Fibroblast of pulmonary artery (primary cell): ENCODE results near the gene PMEPA1.

Source experiments
- DNase-seq: peaks from one replicate; pipeline ENCODE4 v3.0.0-alpha.2; 2010; ENCODE audit warnings: low read depth
- H3K4me3 ChIP-seq: replicated peaks from 2 replicates; pipeline ENCODE4 v1.5.1; 2011; ENCODE audit warnings: low read depth, mild to moderate bottlenecking, control low read depth, low read length, moderate library complexity
- TF ChIP-seq, protein P1 (sequence below): IDR thresholded peaks from 2 replicates; pipeline ENCODE4 v1.5.1; 2011; ENCODE audit warnings: mild to moderate bottlenecking, control low read depth, low read length, inconsistent platforms; ENCODE audit errors: missing control alignments

Gene PMEPA1

DNA sequence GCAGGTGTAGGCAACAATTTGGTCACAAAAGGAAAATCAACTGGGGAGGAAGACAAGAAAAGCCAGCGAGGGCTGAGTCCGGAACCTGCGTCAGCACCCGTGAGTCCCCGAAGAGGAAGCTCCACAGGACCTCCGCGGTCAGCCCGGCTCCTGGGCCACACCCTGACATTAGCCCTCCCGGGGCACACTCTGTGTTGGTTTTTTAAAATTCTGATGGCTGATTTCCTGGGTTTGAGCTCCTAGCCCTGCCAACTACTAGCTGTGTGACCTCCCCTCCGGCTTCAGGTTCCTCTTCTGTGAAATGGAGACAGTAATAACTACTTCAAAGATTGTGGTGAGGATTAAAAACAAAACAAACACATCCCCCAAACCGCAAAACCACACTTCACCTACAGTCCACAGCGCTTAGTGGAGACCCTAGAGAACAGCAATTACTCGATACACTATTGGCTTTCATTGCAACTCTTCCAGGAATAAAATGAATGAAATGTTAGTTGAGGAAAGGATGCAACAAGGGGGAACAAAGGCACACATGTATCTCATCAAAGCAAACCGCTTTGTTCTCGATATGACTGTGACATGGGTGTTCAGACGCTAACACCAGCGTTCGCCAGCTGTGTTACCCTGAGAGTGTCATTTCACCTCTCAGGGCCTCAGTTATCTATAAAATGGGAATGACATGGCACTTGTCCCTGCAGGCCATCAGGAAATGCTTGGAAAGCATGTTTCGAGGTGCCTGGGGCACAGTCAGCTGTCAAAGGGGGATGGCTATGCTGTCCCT lies 90.6 kb downstream of the PMEPA1 start:
- DNase-seq = no peak
- TF ChIP-seq, protein P1, sequence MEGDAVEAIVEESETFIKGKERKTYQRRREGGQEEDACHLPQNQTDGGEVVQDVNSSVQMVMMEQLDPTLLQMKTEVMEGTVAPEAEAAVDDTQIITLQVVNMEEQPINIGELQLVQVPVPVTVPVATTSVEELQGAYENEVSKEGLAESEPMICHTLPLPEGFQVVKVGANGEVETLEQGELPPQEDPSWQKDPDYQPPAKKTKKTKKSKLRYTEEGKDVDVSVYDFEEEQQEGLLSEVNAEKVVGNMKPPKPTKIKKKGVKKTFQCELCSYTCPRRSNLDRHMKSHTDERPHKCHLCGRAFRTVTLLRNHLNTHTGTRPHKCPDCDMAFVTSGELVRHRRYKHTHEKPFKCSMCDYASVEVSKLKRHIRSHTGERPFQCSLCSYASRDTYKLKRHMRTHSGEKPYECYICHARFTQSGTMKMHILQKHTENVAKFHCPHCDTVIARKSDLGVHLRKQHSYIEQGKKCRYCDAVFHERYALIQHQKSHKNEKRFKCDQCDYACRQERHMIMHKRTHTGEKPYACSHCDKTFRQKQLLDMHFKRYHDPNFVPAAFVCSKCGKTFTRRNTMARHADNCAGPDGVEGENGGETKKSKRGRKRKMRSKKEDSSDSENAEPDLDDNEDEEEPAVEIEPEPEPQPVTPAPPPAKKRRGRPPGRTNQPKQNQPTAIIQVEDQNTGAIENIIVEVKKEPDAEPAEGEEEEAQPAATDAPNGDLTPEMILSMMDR = no peak
- H3K4me3 ChIP-seq = no peak overlapping the region

DNA sequence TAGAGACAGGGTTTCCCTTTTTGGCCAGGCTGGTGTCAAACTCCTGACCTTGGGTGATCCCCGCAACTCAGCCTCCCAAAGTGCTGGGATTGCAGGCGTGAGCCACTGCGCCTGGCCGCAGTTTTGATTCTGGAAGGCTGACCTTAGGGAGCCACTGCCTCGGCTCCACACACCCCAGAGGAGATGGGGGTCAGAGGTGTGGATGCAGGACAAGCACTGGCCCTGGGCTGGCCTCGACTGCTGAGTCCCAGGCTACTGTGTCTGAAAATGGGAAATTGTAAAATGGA lies 91.1 kb downstream of the PMEPA1 start:
- TF ChIP-seq, protein P1 = no peak
- H3K4me3 ChIP-seq = no peak overlapping the region
- no peak for DNase-seq

DNA sequence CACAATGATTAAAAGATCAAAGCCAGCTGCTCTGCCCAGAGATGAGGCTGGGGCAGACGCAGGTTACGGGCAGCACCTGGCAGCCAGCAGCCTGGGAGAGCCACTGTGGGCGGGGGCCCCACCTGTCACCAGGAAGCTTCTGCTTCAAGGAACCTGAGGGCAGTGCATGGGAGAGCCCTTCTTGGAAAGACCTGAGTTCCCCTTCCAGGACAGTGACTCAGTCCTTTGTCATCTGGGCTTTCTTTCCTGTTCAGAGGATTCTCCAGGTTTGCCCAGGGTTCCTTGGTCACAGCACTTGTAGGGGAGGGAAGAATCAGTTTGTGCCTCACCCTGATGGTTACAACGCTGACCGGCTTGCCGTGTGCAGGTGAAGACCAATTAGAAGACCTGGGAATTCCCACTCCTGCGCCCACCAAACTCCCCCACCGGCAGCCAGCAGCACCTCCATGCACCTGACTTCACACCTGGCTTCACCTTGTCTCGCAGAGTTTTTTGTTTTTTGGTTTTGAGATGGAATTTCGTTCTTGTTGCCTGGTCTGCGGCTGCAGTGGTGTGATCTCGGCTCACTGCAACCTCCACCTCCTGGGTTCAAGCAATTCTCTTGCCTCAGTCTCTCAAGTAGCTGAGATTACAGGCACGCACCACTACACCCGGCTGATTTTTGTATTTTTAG lies 91.6 kb downstream of the PMEPA1 start:
- TF ChIP-seq, protein P1 = no peak
- no peak for DNase-seq
- H3K4me3 ChIP-seq = no peak overlapping the region

DNA sequence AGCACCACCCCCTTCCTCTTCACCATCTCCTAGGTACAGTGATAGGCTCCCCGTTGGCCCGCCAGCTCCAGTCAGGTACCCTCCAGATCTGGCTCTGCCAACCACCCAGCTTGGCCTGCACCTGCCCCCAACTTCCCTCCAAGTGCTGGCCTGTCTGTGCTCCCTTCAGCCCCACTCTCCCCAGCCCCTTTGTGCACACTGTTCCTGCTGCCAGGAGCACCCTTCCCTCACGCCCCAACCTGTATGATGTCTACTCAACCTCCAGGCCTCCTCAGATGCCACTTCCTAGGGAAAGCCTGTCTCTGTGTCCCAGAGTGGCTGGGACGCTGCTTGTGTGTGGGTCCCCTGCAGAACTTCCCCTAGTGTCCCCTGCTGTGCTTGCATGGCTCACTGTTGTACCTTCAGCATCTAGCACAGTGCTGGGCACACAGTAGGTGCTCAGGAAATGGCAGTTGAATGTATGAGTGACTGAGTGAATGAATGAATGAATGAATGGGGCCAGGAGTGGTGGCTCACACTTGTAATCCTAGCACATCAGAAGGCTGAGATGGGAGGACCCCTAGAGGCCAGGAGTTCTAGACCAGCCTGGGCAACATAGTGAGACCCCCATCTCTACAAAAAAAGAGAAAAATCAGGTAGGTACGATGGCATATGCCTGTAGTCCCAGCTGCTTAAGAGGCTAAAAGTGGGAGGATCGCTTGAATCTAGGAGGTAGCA lies 92.6 kb downstream of the PMEPA1 start:
- no peak overlapping the region for H3K4me3 ChIP-seq
- DNase-seq = no peak
- TF ChIP-seq, protein P1 = no peak

DNA sequence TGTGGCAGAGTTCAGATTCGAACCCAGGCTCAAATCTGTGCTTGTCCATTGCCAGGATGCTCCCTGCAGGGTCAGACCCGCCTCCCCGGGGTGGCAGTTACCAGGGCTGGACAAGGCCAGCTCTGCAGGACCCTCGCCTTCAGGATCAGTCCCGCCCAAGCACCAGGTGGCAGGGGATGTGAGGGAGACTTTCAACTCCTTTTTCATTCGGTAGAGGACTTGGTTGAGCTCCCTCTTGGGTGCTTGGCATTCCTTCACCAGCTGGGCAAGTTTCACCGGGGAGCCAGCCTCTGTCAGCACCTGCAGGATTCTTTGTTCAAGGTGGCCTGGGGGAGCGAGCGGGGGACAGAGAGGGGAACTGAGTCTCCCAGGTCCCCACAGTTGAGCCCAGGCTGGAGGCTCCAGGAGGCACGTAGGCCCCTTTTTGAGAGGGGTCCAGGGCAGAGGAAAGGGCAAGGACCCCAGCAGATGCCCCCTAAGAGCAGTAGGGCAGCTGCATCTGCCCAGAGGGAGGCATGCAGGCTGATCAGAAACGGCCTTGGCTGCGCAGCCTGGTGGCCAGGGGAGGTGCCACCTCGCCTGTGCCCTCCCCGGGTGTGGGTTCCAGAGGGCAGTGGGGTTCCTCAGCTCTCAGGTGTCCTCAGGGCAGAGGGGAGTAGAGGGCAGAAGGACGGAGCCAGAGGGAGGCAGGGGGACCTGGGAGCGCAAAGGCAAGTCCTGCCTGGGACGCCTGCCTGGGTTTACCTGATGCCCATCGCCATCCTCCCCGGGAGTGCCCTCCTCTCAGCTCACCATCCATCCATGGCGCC lies 93.5 kb downstream of the PMEPA1 start:
- TF ChIP-seq, protein P1 = no peak
- H3K4me3 ChIP-seq = no peak overlapping the region
- DNase-seq = no peak

DNA sequence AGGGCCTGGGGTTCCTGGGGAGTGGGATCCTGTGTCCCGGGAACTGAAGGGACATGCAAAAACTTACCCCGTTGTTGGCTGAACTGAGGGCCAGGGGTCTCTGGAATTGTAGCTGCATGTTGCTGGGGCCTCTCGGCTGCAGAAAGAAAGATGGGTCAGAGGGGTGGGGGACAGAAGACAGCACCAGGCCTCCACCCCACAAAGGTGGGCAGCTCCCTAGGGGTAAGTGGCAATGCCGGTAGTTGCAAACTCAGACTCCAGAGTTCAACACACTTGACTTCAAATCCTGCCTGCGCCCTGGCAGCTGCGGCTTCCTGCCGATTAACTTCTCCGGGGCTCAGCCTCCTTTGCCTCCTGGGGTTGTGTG lies 94.4 kb downstream of the PMEPA1 start:
- DNase-seq = no peak
- H3K4me3 ChIP-seq = no peak overlapping the region
- TF ChIP-seq, protein P1 = no peak
